SHP77 treated with DMSO at 0.1 percent for 48 hours (cell line): ENCODE data around the gene KRTAP5-8.
"Not testable (repeated sequence)": the region's sequence is repeated elsewhere in the genome, so short reads cannot be mapped to it uniquely, and the experiment has no call there.

Experiments used
- DNase-seq: peaks from one replicate; lab custom pipeline; 2025; lab: John Stamatoyannopoulos, UW

KRTAP5-8 gene

GRCh38 chr11:71537977-71538665 lies at the start of gene KRTAP5-8:
KRTAP5-8 (plus strand) TSS chr11:71538025; CDS start chr11:71538056, 31 bp downstream.
- DNase-seq, result not testable (repeated sequence)

DNA sequence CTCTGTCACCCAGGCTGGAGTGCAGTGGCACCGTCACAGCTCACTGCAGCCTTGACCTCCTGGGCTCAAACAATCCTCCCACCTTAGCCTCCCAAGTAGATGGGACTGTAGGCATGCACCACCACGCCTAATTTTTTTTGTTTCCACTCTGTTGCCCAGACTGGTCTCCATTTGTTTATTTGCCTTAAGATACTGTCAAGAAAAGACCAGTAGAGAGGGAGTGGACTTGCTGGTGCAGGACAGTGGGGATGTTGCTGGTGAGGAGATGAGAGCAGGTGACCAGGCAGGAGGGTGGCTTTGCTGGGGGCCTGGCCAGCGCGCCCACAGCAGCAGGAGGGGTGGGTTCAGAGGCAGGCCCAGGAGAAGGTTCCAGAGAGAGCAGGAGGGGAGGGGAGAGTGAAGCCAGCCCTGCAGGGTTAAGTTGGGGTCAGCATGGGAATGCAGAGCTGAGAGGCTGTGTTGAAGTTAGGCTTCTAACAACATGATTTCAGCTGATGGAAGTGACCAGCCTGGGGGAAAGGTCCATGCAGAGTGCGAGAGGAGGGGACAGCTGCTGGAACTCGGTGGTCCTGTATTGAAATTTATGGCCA lies 49.0 kb upstream of the KRTAP5-8 start:
- DNase-seq, result no peak

GRCh38 chr11:71489311-71490043 lies 48.3 kb upstream of the KRTAP5-8 start:
- no peak for DNase-seq

GRCh38 chr11:71490044-71490730 lies 47.6 kb upstream of the KRTAP5-8 start:
- no peak for DNase-seq

DNA sequence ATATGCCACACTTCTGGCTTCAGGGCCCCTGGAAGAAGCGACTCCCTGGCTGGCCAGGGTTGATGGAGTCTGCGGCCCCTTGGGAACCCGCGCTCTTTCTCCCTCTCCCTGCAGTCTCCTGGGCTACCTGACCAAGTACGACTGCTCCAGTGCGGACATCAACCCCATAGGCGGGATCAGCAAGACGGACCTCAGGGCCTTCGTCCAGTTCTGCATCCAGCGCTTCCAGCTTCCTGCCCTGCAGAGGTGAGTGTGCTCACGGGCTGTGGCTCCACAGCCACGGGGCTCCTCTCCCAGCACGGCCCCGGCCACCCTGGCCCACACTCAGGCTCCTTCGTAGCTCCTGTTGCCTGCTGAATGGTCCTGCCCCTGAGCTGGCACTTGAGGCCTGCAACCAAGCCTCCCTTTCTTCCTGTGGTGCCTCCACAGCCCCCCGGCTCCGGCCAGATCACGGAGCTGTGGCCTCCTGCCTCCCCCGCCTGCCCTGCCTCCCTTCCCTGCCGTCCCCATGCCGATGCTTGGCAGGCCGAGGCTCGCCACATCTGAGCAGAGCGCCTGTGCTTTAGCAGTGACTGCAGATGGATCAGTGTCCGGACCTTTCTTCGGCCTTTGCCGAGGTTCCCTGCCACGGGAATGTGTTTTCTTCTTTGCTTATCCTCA lies 47.0 kb upstream of the KRTAP5-8 start:
- DNase-seq, result no peak

DNA sequence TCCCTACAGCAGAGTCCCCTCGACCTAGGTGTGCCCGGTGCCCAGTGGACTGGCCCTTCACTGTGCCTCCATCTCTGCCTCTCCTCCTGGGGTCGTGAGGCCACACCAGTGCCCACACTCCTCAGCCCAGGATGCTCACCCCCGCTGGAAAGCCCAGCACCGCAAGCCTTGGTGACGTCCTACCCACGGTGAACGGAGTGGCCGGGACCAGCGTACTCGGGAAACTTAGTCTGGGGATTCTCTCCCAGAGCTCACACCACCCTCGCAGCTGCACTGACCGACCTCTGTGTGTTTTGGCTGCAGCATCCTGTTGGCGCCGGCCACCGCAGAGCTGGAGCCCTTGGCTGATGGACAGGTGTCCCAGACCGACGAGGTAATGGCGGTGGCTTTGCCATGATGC lies 46.3 kb upstream of the KRTAP5-8 start:
- no peak for DNase-seq

DNA sequence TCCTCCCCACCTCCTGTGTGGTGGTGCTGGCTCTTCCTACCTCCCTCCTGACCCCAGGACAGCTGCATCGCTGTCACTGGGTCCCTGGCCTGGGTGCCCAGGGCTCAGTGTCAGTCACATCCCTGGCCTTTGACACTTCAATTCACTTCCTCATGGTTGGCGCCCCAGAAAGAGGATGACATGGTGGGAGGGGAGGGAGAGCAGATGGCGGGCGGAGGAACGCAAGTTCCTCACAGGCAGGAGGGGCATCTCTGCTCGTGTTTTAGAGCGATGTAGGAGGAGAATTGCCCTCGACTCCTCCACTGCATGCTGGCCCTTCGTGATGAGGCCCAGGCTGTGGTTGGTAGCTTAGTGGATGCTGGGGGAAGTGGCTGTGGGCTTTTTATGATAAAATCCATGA lies 45.9 kb upstream of the KRTAP5-8 start:
- no peak for DNase-seq

GRCh38 chr11:71495286-71496230 lies 42.3 kb upstream of the KRTAP5-8 start:
- no peak for DNase-seq

- DNase-seq, result no peak
Measured at GRCh38 chr11:71496421-71496820, 41.4 kb upstream of the KRTAP5-8 start.

- DNase-seq, result no peak
Measured at GRCh38 chr11:71498091-71498490, 39.7 kb upstream of the KRTAP5-8 start.

DNA sequence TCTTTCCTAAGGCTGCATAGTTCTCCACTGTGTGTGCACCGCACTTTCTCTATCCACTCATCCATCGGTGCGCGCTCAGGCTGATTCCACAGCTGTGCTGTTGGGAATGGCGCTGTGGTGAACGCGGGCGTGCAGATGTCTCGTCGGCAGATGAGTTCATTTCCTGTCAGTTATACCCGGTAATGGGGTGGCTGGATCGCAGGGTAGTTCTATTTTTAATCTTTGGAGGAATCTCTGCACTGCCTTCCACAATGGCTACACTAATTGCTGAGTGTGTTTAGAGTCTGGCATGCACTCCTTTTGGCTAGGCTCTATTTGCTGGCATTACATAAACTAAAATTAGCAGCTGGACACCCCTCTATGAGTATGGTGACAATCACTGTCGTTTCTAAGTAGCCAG lies 38.7 kb upstream of the KRTAP5-8 start:
- no peak for DNase-seq

GRCh38 chr11:71499546-71499945 lies 38.3 kb upstream of the KRTAP5-8 start:
- DNase-seq, result no peak

DNA sequence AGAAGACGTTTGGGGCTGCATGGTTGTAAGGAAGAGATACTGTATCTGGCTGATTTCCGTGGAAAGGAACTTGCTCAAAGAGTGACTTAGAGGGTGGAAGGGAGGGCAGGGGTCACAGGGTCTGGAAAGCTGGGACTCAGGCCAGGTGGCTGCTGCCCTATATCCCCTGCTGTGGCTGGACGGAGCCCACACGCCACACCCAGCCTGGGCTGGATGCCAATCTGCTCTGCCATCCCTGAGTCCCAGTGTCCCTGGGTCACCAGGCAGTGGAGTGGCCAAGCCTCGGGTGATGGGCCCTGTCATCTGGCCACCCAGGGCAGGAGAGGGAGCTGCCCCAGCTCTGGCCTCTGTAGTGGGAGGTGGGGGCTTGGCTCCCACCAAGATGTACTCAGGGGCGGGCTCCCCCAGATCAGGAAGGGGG lies 37.2 kb upstream of the KRTAP5-8 start:
- DNase-seq, result no peak

DNA sequence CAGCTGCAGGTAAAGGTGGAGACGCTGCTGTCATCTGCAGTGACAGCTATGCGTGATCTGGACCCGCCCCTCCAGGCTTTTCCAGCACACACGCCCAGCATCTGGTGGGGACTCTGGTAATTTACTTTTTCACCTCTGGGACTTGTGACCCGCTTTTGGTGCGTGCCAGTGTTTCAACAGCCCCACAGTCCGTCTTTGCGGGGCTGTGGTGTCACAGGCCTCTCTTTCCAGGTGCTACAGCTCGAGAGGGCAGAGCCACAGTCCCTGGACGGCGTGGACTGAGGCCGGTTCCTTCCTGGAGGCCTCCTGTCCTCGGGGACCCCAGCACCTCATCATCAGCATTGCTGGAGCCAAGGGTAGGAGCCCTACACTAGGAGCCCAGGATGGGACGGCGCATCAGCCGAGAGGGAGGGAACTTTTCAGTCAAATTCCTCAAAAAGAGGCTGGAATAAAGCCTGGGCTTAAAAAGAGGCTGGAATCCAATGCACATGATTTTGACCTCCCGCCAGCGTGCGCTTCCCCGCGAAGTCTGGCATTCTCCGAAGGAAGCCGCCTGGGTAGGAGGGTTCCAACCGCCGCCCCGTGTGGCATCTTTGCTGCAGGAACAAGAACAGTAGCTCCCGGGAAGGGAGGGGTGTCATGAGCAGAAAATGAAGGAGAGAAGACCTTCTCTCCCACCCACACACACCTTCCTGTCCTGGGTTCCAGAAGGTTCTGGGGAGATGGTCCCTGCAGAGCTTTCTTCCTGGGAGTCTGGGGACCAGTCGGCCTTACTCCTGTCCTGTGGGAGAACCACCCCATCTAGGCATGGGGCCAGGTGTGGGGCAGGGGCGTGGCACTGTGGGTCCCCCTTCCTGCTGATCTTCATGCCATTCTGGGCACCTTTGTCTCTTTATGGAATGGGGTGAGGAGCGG lies 36.5 kb upstream of the KRTAP5-8 start:
- DNase-seq, result no peak

DNA sequence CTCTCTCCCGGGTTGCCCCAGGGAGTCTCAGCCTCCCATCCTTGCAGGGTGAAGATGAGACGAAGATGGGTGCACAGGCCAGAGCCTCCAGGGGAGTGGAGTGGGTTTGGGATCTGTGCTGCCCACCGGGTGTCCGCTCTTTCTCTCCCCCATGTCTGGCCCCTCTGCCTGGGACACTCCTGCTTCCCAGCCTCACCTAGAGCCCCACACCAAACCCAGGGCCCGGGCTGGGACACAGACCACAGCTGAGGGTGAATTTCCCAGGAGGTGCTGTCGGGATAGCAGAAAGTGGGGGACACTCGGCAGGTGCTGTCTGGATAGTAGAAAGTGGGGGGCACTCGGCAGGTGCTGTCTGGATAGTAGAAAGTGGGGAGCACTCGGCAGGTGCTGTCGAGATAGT lies 35.8 kb upstream of the KRTAP5-8 start:
- DNase-seq, result no peak

DNA sequence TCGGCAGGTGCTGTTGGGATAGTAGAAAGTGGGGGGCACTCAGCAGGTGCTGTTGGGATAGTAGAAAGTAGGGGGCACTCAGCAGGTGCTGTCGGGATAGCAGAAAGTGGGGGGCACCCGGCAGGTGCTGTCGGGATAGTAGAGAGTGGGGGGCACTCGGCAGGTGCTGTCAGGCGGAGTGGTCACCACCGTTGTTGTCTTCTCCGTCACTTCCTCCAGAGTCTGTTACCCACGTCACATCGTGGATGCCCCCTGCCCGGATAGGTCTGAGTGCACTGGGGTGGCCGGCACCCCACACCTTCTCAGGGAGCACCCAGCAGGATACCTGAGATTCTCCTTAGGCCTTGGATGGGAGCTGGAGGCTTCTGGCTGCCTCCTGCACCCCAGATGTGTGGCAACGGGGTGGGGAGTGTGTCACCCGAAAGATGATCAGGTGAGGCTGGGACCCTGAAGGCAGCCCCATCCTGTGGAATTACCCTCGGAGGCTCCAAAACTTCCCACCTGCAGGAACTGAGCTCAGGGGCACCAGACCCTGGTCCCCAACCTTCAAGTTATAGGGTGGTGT lies 34.9 kb upstream of the KRTAP5-8 start:
- no peak for DNase-seq

GRCh38 chr11:71504531-71504930 lies 33.3 kb upstream of the KRTAP5-8 start:
- DNase-seq, result no peak

- DNase-seq, result no peak
Measured at GRCh38 chr11:71505001-71505400, 32.8 kb upstream of the KRTAP5-8 start.

DNA sequence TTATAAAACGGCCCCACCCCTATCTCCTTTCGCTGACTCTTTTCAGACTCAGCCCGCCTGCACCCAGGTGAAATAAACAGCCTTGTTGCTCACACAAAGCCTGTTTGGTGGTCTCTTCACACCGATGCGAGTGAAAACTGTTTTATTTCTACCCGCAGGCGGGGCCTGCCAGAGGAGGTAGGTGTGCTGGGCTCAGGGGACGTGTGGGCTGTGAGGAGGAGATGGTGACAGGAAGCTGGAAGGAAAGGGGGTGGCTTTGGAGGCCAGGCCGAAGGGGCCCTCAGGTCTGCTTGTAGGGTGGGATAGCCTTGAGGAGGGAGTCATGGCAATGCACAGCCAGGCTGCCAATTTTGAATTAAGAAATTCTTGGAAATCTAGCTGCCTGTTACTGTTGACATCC lies 32.0 kb upstream of the KRTAP5-8 start:
- DNase-seq, result no peak

DNA sequence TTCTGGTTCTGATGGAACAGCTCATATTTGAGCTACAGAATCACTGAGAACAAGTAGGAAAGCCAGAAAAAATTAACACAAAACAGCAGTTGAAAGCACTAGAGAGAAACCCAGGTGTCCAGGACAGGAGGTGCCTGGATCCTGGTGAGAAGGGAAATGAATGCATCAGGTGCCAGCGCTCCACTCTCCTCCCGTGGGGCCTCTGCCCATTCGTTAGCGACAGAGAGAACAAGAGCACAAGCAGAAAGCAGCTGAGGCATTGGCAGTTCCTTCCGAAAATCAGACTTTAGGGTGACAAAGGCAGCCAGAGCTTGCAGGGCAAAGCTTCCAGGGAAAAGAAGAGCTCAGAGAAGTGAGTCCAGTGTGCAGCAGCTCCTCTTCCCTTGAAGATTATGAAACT lies 30.7 kb upstream of the KRTAP5-8 start:
- DNase-seq, result no peak
